ENCODE data around the gene NFIB.

The NFIB gene

DNA sequence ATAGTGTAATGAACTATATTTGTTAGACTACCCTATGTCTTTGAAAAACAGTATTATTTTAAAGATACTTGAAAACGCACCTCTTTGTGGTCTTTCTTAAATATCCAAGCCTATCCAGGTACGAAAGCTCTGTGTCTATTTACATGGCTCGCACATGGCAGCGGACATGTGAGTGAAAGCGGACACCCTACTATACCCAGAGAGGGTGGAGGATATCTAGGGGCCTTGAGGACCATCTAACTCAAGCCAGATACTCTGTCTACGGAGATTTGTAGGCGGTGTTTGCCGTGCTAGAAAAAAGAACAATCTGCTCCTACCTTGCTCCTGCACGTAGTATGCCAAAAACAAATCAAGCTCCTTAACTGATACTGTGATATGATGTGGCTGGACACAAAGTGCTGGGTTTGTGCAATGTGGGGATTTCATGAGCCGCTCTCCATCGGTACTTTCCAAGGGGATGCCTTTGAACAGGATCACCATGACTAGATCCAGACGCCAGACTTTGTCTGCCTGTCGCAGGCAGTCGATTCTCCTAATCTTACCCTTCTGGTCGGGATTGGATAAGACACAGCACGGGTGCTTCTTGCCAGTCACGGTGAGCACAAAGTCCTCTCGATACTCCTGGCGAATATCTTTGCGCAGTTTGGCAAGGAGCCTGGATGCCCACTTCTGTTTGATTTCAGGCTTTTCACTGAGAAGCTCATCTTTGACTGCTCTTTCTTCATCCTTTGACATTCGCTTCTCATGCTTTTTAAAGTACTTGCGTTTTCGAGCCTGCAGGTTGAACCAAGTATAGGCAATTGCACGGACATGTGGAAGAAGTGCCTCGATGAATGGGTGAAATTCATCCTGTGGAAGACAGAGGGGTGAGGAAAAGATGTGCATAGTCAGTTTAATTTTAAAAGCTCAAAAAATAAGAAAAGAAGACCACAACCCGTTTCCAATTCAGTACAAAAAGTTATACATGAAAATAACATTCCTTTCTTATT is 7.0 kb downstream of the NFIB start:
- ChIA-PET CTCF (no interaction called here), POLR2A (no interaction called here)
- TF ChIP-seq ELF4 (IDR thresholded peaks at IDR 0.05) (no peak), PKNOX1 (IDR thresholded peaks at IDR 0.05) (no peak), HDGF (IDR thresholded peaks at IDR 0.05; ENCODE audit: borderline replicate concordance) (no peak), SUZ12 (IDR thresholded peaks at IDR 0.05) (no peak), FOXK2 (IDR thresholded peaks at IDR 0.05) (no peak), SP1 (IDR thresholded peaks at IDR 0.05) (no peak), BHLHE40 (IDR thresholded peaks at IDR 0.05; ENCODE audit: borderline replicate concordance) (no peak), NFRKB (IDR thresholded peaks at IDR 0.05) (no peak), FOXA1 (IDR thresholded peaks at IDR 0.05) (no peak), LEF1 (IDR thresholded peaks at IDR 0.05; ENCODE audit: borderline replicate concordance) (no peak), ARNT (IDR thresholded peaks at IDR 0.05) (no peak), TARDBP (IDR thresholded peaks at IDR 0.05) (no peak), ZNF384 (IDR thresholded peaks at IDR 0.05) (no peak), FOXM1 (IDR thresholded peaks at IDR 0.05; ENCODE audit: borderline replicate concordance) (no peak), L3MBTL2 (conservative IDR thresholded peaks at IDR 0.05) (no peak), CTBP1 (IDR thresholded peaks at IDR 0.05; ENCODE audit: borderline replicate concordance) (no peak)
- DNase-seq (ENCODE audit: extremely low spot score), result no peak

DNA sequence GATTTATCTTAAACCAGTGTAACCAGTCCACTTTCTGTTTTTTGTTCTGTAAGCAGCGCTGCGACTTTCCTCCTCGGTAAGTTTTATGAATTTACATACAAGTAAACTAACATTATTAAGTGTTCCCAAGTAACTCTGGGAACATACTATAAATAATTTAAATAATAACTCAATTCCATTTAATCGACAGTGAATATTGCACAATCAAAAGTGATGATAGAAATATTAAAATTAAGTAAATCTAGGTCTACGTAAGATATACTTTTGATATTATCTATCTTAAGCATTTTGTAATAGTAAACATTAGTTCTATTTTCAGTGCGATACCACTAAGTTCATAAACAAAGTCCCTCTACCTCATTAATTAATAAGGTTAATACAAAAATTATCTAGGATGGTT is 7.8 kb downstream of the NFIB start:
- no peak for DNase-seq (ENCODE audit: extremely low spot score)
- CTCF ChIA-PET, result no interaction called here
- TF ChIP-seq PKNOX1 (IDR thresholded peaks at IDR 0.05), result no peak
- TF ChIP-seq SP1 (IDR thresholded peaks at IDR 0.05), result no peak
- TF ChIP-seq FOXM1 (IDR thresholded peaks at IDR 0.05; ENCODE audit: borderline replicate concordance), result no peak
- no peak for TF ChIP-seq ZNF384 (IDR thresholded peaks at IDR 0.05)
- TF ChIP-seq L3MBTL2 (conservative IDR thresholded peaks at IDR 0.05), result no peak
- no peak for TF ChIP-seq FOXA1 (IDR thresholded peaks at IDR 0.05)
- TF ChIP-seq FOXK2 (IDR thresholded peaks at IDR 0.05), result no peak
- TF ChIP-seq CTBP1 (IDR thresholded peaks at IDR 0.05; ENCODE audit: borderline replicate concordance), result no peak
- TF ChIP-seq NFRKB (IDR thresholded peaks at IDR 0.05), result no peak
- TF ChIP-seq SUZ12 (IDR thresholded peaks at IDR 0.05), result no peak
- no peak for TF ChIP-seq BHLHE40 (IDR thresholded peaks at IDR 0.05; ENCODE audit: borderline replicate concordance)
- no peak for TF ChIP-seq ELF4 (IDR thresholded peaks at IDR 0.05)
- no peak for TF ChIP-seq ARNT (IDR thresholded peaks at IDR 0.05)
- no peak for TF ChIP-seq HDGF (IDR thresholded peaks at IDR 0.05; ENCODE audit: borderline replicate concordance)
- no peak for TF ChIP-seq LEF1 (IDR thresholded peaks at IDR 0.05; ENCODE audit: borderline replicate concordance)
- no peak for TF ChIP-seq TARDBP (IDR thresholded peaks at IDR 0.05)
- POLR2A ChIA-PET, result no interaction called here

DNA sequence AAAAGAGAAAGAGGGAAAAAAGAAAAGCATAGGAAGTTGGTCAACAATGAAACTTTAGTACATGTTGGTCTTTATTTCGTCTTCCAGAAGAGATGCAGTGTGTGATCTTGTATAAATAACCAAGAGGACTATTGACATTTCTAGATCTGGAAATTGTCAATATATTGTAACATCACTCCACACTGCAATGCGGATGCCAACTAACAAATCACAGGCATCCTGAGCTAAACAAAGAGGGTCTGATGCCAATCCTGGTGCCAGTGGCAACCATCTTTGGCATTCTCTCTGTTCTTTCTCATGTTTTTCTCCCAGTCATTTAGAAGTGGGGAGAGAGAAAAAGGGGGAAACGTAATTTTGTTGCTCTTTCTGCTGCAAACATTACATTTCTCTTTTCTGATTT is 9.7 kb downstream of the NFIB start:
- no peak for TF ChIP-seq HDGF (IDR thresholded peaks at IDR 0.05; ENCODE audit: borderline replicate concordance)
- no peak for TF ChIP-seq BHLHE40 (IDR thresholded peaks at IDR 0.05; ENCODE audit: borderline replicate concordance)
- no peak for TF ChIP-seq PKNOX1 (IDR thresholded peaks at IDR 0.05)
- no peak for TF ChIP-seq L3MBTL2 (conservative IDR thresholded peaks at IDR 0.05)
- TF ChIP-seq ZNF384 (IDR thresholded peaks at IDR 0.05), result no peak
- no peak for TF ChIP-seq LEF1 (IDR thresholded peaks at IDR 0.05; ENCODE audit: borderline replicate concordance)
- TF ChIP-seq FOXK2 (IDR thresholded peaks at IDR 0.05), result no peak
- TF ChIP-seq ARNT (IDR thresholded peaks at IDR 0.05), result no peak
- TF ChIP-seq FOXM1 (IDR thresholded peaks at IDR 0.05; ENCODE audit: borderline replicate concordance), result no peak
- no peak for TF ChIP-seq NFRKB (IDR thresholded peaks at IDR 0.05)
- TF ChIP-seq TARDBP (IDR thresholded peaks at IDR 0.05), result no peak
- TF ChIP-seq SUZ12 (IDR thresholded peaks at IDR 0.05), result no peak
- TF ChIP-seq SP1 (IDR thresholded peaks at IDR 0.05), result no peak
- TF ChIP-seq CTBP1 (IDR thresholded peaks at IDR 0.05; ENCODE audit: borderline replicate concordance), result no peak

DNA sequence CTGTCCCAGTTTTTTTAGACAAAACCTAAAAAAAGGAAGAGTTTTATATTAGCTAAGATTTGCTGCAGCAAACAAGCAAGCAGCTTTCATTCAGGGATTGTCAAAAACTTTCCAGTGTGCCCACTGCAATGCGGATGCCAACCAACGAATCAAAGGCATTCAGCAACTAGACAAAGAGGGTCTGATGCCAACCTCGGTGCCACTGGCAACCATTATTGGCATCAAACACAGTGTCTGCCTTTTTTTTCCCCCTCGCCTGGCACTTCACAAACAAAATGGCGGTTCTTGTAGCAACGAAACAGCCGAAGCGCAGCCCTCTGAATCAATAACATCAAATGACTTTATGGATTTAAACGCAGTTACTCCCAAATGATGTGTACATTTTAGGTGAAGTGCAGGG is 10.4 kb downstream of the NFIB start:
- TF ChIP-seq TARDBP (IDR thresholded peaks at IDR 0.05), result no peak
- TF ChIP-seq ARNT (IDR thresholded peaks at IDR 0.05), result no peak
- TF ChIP-seq HDGF (IDR thresholded peaks at IDR 0.05; ENCODE audit: borderline replicate concordance), result no peak
- ChIA-PET CTCF (no interaction called here), POLR2A (interaction anchor here (1.0 kb wide), 1 partner anchor 11 kb away, joined by 3 read pairs; the partner anchor contains the start of gene NFIB)
- DNase-seq (ENCODE audit: extremely low spot score), result no peak

More for the DNA sequence above, 9.7 kb downstream of the NFIB start:
- CTCF ChIA-PET, result no interaction called here
- DNase-seq (ENCODE audit: extremely low spot score), result no peak
- POLR2A ChIA-PET, result no interaction called here

DNA sequence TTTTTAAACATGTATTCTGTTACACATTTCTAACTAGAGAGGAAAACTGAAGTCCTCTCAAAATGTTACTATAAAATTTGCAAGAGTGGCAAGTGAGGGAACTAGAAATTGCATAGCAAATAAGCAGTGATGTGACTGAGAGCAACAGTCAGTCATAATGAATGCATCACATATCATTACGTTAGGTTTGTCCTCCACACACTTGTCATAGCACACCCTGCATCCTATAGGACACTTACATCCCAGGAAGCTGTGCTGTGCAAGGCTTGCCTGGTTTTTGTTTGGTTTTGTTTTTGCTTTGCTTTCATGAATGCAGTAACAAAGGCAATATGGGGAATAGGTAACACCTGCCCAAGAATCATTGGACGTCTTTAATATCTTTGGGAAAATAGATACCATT is 10.8 kb downstream of the NFIB start:
- POLR2A ChIA-PET, result interaction anchor here (1.0 kb wide), 1 partner anchor 11 kb away, joined by 3 read pairs; the partner anchor contains the start of gene NFIB
- DNase-seq (ENCODE audit: extremely low spot score), result no peak
- CTCF ChIA-PET, result no interaction called here
- TF ChIP-seq ZNF384 (IDR thresholded peaks at IDR 0.05), result no peak
- no peak for TF ChIP-seq FOXM1 (IDR thresholded peaks at IDR 0.05; ENCODE audit: borderline replicate concordance)
- TF ChIP-seq HDGF (IDR thresholded peaks at IDR 0.05; ENCODE audit: borderline replicate concordance), result no peak
- TF ChIP-seq ARNT (IDR thresholded peaks at IDR 0.05), result no peak
- TF ChIP-seq FOXK2 (IDR thresholded peaks at IDR 0.05), result no peak
- TF ChIP-seq SP1 (IDR thresholded peaks at IDR 0.05), result no peak
- TF ChIP-seq FOXA1 (IDR thresholded peaks at IDR 0.05), result no peak
- no peak for TF ChIP-seq SUZ12 (IDR thresholded peaks at IDR 0.05)
- TF ChIP-seq ELF4 (IDR thresholded peaks at IDR 0.05), result no peak
- no peak for TF ChIP-seq LEF1 (IDR thresholded peaks at IDR 0.05; ENCODE audit: borderline replicate concordance)
- no peak for TF ChIP-seq CTBP1 (IDR thresholded peaks at IDR 0.05; ENCODE audit: borderline replicate concordance)
- TF ChIP-seq BHLHE40 (IDR thresholded peaks at IDR 0.05; ENCODE audit: borderline replicate concordance), result no peak
- TF ChIP-seq L3MBTL2 (conservative IDR thresholded peaks at IDR 0.05), result no peak

Measured in HEK293T (cell line).